Esophagus squamous epithelium (tissue), 4 donors: ENCODE data around the gene PGK1.

Experiments
- POLR2A ChIP-seq, 4 donors: fragments of 450-650 bp; IDR thresholded peaks; one replicate each; pipeline ENCODE4 v1.6.1; 2017; ENCODE audit warnings: antibody characterized with exemption in 4 of 4, mild to moderate bottlenecking in 4 of 4, moderate library complexity in 3 of 4
- TF ChIP-seq, protein P1 (sequence below), 6 experiments: fragments of 450-650 bp in 4 of 6; fragments of 200-600 bp in 2 of 6; sonication (generic) in 2 of 6; IDR thresholded peaks; one replicate each; pipeline ENCODE4 v1.5.1; 2016 to 2019; ENCODE audit warnings: antibody characterized with exemption in 6 of 6, mild to moderate bottlenecking in 4 of 6, moderate library complexity in 4 of 6

DNA sequence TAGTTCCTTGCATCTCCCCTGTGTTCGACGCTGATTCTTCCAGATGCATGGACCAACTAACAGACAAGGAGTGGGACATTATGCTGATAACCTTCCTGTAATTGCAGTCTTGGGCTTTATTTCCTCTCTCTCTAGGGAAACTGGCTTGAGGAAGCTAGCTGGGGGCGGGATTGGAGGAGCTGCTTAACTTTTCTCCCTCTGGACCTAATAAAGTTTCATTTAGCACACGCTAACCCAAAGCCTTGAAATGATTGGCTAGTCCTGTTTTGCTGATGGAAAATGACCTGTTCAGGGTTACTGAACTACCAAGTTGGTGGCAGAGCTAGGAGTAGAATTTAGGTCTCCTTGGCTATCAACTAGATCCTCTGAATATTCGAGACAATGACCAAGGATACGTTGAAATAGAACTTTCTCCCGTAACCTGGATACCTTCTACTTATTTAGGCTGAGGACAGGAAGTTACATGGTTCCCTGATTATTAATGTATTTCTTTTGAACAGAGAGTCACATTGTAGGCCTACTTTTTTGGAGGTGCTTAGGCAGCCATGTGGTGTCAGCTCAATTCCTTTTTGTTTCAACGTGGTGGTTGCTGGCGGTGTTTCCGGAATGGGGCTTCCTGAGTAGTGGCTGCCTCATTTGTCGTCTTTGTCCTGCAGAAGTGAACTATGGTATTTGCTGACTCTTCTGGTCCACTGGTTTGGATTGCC is 2.0 kb downstream of the PGK1 start:
- TF ChIP-seq, protein P1, sequence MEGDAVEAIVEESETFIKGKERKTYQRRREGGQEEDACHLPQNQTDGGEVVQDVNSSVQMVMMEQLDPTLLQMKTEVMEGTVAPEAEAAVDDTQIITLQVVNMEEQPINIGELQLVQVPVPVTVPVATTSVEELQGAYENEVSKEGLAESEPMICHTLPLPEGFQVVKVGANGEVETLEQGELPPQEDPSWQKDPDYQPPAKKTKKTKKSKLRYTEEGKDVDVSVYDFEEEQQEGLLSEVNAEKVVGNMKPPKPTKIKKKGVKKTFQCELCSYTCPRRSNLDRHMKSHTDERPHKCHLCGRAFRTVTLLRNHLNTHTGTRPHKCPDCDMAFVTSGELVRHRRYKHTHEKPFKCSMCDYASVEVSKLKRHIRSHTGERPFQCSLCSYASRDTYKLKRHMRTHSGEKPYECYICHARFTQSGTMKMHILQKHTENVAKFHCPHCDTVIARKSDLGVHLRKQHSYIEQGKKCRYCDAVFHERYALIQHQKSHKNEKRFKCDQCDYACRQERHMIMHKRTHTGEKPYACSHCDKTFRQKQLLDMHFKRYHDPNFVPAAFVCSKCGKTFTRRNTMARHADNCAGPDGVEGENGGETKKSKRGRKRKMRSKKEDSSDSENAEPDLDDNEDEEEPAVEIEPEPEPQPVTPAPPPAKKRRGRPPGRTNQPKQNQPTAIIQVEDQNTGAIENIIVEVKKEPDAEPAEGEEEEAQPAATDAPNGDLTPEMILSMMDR (IDR thresholded peaks at IDR 0.05) = no peak
- TF ChIP-seq POLR2A (IDR thresholded peaks at IDR 0.05) = no peak
